OCI-LY7 (cell line): ENCODE results near the gene RAD51B. TPM values are rescaled to one million over a fixed set of nuclear protein-coding genes. Genes with fewer than 3 reads are reported as not detected.

Source experiments
- BruUV-seq: library from RNA; stranded (reverse); fragments of 400-500 nt; replicated peaks from 2 replicates; lab custom pipeline; 2021; lab: Mats Ljungman, UMichigan
- CTCF ChIA-PET: fragments of 300-600 bp; sonication (Branson Sonifier 250); formaldehyde crosslinking; loops from one replicate; lab custom pipeline; 2022; ENCODE audit warnings: antibody characterized with exemption; ENCODE audit not compliant: unreplicated experiment; lab: Charles Lee
- POLR2A ChIA-PET: fragments of 300-600 bp; sonication (Branson Sonifier 250); formaldehyde crosslinking; loops from one replicate; lab custom pipeline; 2022; ENCODE audit warnings: antibody characterized with exemption; lab: Charles Lee
- DNase-seq: peaks from one replicate; pipeline ENCODE4 v3.0.0-alpha.2; 2015; ENCODE audit warnings: low spot score
- H2AFZ ChIP-seq: fragments of 200-600 bp; sonication (generic), shearing (Covaris generic); 2 replicates; pipeline ENCODE4 v1.6.1; 2014; ENCODE audit warnings: mild to moderate bottlenecking, antibody characterized with exemption, low read length, moderate library complexity
- H3K27ac ChIP-seq: fragments of 200-600 bp; sonication (generic); 2 replicates; pipeline ENCODE4 v1.5.1; 2014; ENCODE audit warnings: mixed run types, low read depth, mild to moderate bottlenecking, moderate library complexity, low read length, inconsistent platforms; ENCODE audit not compliant: poor library complexity, severe bottlenecking
- H3K36me3 ChIP-seq: fragments of 200-600 bp; sonication (generic); 2 replicates; pipeline ENCODE4 v1.6.1; 2014; ENCODE audit warnings: mild to moderate bottlenecking, antibody characterized with exemption, low read length, moderate library complexity, mixed read lengths; ENCODE audit not compliant: insufficient read depth
- H3K4me1 ChIP-seq: fragments of 200-600 bp; sonication (generic); 2 replicates; pipeline ENCODE4 v1.5.1; 2014; ENCODE audit warnings: mild to moderate bottlenecking, low read length; ENCODE audit not compliant: insufficient read depth, poor library complexity, severe bottlenecking
- H3K4me2 ChIP-seq: fragments of 200-600 bp; sonication (generic); 2 replicates; pipeline ENCODE4 v1.6.1; 2014; ENCODE audit warnings: mild to moderate bottlenecking, low read length
- H3K4me3 ChIP-seq: fragments of 200-600 bp; sonication (generic); 2 replicates; pipeline ENCODE4 v1.5.1; 2014; ENCODE audit warnings: mild to moderate bottlenecking, low read depth, low read length; ENCODE audit not compliant: poor library complexity, severe bottlenecking
- H3K79me2 ChIP-seq: fragments of 200-600 bp; sonication (generic); 2 replicates; pipeline ENCODE4 v1.6.1; 2016; ENCODE audit warnings: low read depth, mild to moderate bottlenecking, low read length, moderate library complexity, mixed read lengths; ENCODE audit not compliant: insufficient read depth
- H3K9me2 ChIP-seq: fragments of 200-600 bp; sonication (generic); 2 replicates; pipeline ENCODE4 v1.6.1; 2016; ENCODE audit warnings: mild to moderate bottlenecking, low read length, mixed read lengths; ENCODE audit not compliant: insufficient read depth
- H3K9me3 ChIP-seq: fragments of 200-600 bp; sonication (generic); 2 replicates; pipeline ENCODE4 v1.6.1; 2014; ENCODE audit warnings: mild to moderate bottlenecking, mixed run types, low read length, mixed read lengths
- H4K20me1 ChIP-seq: fragments of 200-600 bp; sonication (generic); 2 replicates; pipeline ENCODE4 v1.6.1; 2014; ENCODE audit warnings: mild to moderate bottlenecking, antibody characterized with exemption, low read length, moderate library complexity, mixed read lengths; ENCODE audit not compliant: insufficient read depth
- CTCF ChIP-seq: fragments of 200-600 bp; sonication (generic); conservative IDR thresholded peaks from 2 replicates; pipeline ENCODE4 v1.5.1; 2014; ENCODE audit warnings: mild to moderate bottlenecking, antibody characterized with exemption, low read length, moderate library complexity, mixed read lengths
- EZH2phosphoT487 ChIP-seq: fragments of 200-600 bp; sonication (generic); IDR thresholded peaks from 2 replicates; pipeline ENCODE4 v1.6.1; 2018; ENCODE audit warnings: low read depth, borderline replicate concordance, mild to moderate bottlenecking, mixed run types, antibody characterized with exemption, low read length, moderate library complexity, mixed read lengths
- intact Hi-C: fragments of 100-400 bp; cut with micrococcal nuclease; formaldehyde crosslinking; loops from one replicate; pipeline ENCODE4 v1.10.0; 2022; ENCODE audit not compliant: unreplicated experiment
- total RNA-seq, 2 experiments: library from RNA; depleted of rRNA in 1 of 2; stranded (reverse); fragments of >200 nt in 1 of 2; shearing (Covaris generic) in 1 of 2; gene quantifications; 2 replicates each; pipeline ENCODE4 v1.2.3, GENCODE V29; 2014 to 2022

Gene RAD51B
- total RNA-seq, 2 experiments from 2014 or later: 41.4 to 89.9 TPM

GRCh38 chr14:68591786-68592185 lies 772.2 kb downstream of the RAD51B start:
- TF ChIP-seq EZH2phosphoT487: no peak
- TF ChIP-seq CTCF: no peak
- no peaks in the 10 kb centered on the region for H3K79me2 ChIP-seq
- no peaks in the 10 kb centered on the region for H3K36me3 ChIP-seq
- no TSS peak for BruUV-seq
- CTCF ChIA-PET: no interaction called here
- H4K20me1 ChIP-seq: no peaks in the 10 kb centered on the region
- H3K9me3 ChIP-seq: no peaks in the 10 kb centered on the region
- intact Hi-C loops: no loop called here
- POLR2A ChIA-PET: no interaction called here
- no peak overlapping the region for H3K27ac ChIP-seq
- H3K4me1 ChIP-seq: peaks cover 13% of the 10 kb centered on the region
- DNase-seq: no peak
- no peak overlapping the region for H3K4me2 ChIP-seq
- no peak overlapping the region for H2AFZ ChIP-seq
- H3K4me3 ChIP-seq: no peak overlapping the region
- H3K9me2 ChIP-seq: no peaks in the 10 kb centered on the region

- Histone ChIP-seq H3K79me2 (no peaks in the 10 kb centered on the region), H3K9me3 (no peaks in the 10 kb centered on the region), H3K4me1 (peaks cover 13% of the 10 kb centered on the region), H3K4me2 (no peak overlapping the region), H2AFZ (no peak overlapping the region), H3K9me2 (no peaks in the 10 kb centered on the region), H4K20me1 (no peaks in the 10 kb centered on the region), H3K27ac (no peak overlapping the region), H3K4me3 (no peak overlapping the region), H3K36me3 (no peaks in the 10 kb centered on the region)
- CTCF ChIA-PET: no interaction called here
- BruUV-seq: no TSS peak
- no peak for DNase-seq
- intact Hi-C loops: no loop called here
- POLR2A ChIA-PET: interaction anchor here (0.9 kb wide), 1 partner anchor 39 kb away, joined by 3 read pairs; no protein-coding TSS in a partner anchor
- no peak for TF ChIP-seq CTCF
- no peak for TF ChIP-seq EZH2phosphoT487
Observed at GRCh38 chr14:68592948-68593556, 773.5 kb downstream of the RAD51B start.

GRCh38 chr14:68593806-68594536 lies 774.4 kb downstream of the RAD51B start:
- Histone ChIP-seq H3K27ac (no peak overlapping the region), H3K9me2 (no peaks in the 10 kb centered on the region), H3K4me3 (no peak overlapping the region), H3K9me3 (no peaks in the 10 kb centered on the region), H3K79me2 (no peaks in the 10 kb centered on the region), H2AFZ (no peak overlapping the region), H4K20me1 (no peaks in the 10 kb centered on the region), H3K4me1 (peaks cover 13% of the 10 kb centered on the region), H3K36me3 (no peaks in the 10 kb centered on the region), H3K4me2 (no peak overlapping the region)
- no peak for TF ChIP-seq CTCF
- no peak for TF ChIP-seq EZH2phosphoT487
- ChIA-PET POLR2A (interaction anchor here (0.6 to 0.9 kb wide), 4 partner anchors 40 to 651 kb away, joined by 3 read pairs; no protein-coding TSS in a partner anchor), CTCF (no interaction called here)
- BruUV-seq: no TSS peak
- DNase-seq: peak; percentile 51
- intact Hi-C loops: no loop called here
